GM18511 (cell line): Measurements from ENCODE around the gene FLCN.
"Not testable (repeated sequence)": the region's sequence is repeated elsewhere in the genome, so short reads cannot be mapped to it uniquely, and the experiment has no call there.

ENCODE experiments used
- ATAC-seq: cut with Tn5 transposase; IDR thresholded peaks from one replicate; pipeline ENCODE4 v1.9.1; 2021; ENCODE audit warnings: mild to moderate bottlenecking, moderate library complexity; ENCODE audit not compliant: unreplicated experiment

The FLCN gene

DNA sequence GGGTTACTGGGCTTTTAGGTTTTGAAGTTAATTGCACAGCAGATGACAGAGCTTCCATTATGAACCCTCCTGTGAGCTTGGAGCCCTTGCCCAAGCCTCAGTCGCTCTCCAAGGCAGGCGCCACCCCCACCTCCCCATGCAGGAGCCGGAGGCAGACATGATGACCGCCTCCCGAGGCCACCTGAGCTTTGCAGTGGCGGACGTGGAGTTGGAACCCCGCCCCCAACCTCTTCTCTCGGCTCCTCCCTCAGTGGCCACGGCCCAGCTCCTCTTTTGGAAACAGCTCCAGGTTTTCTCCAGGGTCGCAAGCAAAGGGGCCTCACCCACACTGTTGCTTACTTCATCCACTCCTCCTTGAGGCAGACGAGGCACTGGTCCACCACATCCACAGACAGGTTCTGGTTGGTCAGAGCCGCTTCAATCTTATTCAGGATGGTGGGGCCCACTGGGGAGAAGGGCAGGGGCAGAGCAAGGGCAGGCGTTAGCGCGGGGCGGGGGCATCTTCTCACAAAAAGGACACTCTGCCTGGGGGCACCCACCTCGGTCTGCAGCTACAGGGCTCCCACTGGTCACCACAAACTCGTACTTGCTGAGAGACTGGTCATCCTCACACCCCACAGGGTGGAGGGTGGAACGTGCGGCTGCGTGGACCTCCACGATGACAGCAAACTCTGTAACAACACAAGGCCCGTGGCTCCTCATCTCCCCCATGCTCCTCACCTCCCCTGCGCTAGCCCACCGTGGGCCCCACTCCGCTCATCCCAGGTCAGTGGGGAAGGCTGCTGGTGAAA lies 22.1 kb downstream of the FLCN start:
- ATAC-seq, result no peak

DNA sequence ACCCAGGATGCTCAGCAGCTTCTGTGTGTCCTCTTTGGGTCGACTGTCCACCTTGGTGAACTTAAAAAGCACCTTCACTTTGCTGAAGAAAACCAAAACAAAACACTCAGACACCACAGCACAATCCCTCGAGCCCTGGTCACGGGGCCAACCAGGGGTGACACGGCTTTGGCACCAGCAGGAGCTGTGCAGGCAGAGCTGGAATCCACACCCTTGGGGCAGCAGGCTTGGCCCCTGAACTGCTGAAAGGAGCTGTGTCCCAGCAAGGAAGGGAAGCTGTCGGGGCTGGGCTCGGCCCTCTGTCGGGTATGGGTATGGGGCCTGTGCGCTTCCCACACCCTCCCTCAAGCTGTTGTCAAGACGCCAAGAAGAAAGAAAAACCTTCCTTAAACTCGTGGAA lies 23.2 kb downstream of the FLCN start:
- ATAC-seq, result no peak

DNA sequence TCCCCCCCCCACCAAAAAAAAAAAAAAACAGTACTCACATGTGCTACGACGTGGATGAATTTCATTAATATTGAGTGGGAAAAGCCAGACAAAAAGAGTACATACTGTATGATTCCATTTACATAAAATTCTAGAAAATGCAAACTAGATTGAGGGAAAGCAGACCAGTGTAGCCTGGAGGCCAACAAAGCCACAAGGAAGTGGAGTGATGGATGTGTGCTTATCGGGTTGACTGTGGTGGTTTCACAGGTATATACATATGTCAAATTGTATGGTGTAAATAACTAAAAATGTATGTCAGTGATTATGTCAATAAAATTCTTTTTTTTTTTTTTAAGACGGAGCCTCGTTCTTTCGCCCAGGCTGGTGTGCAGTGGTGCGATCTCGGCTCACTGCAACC lies 29.0 kb downstream of the FLCN start:
- no peak for ATAC-seq

DNA sequence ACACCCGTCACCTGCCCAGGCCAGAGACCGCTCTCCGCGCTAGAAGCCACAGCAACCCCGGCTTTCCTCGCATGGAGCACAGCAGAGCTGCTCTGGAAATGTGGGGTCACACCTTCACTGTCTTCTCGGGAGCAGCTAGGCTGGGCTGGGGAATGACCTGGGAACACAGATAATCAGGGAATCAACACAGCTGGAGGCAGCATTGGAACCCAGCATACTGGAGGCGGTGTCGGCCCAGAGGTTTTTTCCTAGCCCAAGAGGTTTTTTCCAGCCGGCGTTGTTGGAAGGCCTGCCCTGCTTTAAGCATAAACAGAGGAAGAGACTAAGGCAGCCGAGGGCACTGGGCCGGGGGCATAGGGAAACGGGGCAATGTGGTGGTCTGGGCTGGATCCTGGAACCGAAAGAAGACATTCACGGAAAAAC lies 30.0 kb downstream of the FLCN start:
- ATAC-seq, result no peak

DNA sequence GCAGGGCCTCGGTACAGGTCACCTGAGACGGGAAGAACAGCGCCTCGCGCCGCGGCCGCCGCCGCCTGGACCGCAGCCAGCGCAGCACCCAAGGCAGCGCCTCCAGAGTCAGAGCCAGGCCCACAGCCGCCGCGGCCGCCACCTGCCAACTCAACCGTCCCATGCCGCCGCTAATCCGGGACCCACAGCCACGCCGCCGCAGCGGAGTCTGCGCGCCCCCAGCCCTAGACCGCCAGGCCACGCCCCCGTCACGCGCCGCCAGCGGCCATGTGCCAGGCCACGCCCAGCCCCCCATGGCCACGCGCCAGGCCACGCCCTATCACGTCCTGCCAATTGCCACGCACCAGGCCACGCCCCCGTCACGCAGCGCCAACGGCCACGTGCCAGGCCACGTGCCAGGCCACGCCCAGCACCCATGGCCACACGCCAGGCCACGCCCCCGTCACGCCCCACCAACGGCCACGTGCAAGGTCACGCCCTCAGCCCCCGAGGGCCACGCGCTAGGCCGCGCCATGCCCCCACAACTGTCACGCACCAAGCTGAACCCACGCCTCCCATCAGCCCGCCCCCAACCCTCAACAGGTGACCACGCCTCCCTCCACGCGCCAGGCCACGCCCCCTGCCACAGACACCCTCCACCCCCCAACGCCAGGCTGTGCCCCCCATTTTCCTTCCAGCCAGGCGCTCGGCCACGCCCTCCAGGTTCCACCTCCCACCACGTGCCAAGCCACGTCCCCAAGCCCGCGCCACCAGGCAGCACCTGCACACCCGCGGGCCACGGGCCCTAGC lies 30.6 kb downstream of the FLCN start, which contains the start of gene PLD6:
PLD6 (minus strand) TSS at position 210 of the 789 bp plus-strand sequence; CDS start at position 163, 47 bp downstream.
- ATAC-seq, result peak; percentile 73

DNA sequence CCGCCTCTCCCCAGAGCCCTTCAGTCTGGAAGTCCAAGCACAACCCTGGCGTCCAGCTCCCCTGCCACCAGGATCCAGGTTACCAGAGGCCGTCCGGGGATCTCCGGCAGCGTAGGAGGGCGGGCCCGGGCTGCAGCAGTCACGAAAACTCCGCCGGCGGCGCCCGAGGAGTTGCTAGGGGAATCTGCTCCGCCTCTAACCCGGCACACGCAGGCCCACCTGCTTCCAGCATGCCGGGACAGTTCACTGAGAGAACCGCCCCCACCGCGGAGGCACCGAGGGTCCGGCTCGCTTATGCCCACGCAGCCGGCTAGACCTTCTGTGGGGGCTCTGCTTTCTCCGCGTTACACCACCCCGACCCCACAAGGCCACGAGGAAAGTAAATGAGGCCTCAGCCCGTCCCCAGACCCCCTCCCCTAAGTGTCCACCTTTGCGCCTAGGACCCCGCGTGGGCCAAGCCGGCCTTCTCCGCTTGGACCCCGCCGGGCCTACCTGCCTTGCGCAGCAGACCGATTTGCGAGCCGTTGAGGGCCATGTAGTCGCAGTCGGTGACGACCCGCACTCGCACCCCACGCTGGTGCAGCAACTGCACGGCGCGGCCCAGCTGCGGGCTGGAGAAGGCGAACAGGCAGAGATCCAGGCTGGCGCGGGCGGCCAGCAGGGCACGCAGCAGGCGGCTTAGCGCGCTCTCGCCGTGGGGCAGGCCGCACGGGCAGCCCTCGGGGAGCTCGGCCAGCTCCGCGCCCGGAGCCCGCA lies 31.4 kb downstream of the FLCN start:
- ATAC-seq, result peak; percentile 54

DNA sequence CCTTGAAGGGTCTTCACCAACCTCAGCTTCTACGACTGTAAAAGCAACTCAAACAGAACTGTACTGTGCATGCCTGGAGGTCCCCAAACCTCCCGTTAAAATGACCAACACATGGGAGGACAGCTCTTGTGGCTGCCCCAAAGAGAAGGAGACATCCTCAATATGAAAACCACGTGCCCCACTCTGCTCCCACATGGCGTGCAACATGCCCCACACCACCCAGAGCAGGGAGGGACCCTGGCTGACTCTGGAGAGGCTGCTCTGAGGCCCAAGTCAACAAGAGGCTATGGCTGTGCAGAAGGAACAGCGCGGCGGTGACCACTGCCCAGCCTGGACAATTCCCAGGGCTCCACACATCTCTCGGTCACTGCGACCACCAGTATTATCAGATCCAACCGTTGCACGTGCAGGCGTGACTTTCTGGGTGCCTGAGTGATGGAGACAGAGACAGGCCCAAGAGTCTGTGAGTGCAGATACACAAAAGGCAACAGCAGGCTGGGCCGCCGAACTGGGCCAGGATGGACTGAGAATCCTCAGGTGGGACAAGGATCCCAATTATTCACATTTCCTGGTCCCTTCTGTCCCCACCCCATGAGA lies 32.2 kb downstream of the FLCN start:
- no peak for ATAC-seq

DNA sequence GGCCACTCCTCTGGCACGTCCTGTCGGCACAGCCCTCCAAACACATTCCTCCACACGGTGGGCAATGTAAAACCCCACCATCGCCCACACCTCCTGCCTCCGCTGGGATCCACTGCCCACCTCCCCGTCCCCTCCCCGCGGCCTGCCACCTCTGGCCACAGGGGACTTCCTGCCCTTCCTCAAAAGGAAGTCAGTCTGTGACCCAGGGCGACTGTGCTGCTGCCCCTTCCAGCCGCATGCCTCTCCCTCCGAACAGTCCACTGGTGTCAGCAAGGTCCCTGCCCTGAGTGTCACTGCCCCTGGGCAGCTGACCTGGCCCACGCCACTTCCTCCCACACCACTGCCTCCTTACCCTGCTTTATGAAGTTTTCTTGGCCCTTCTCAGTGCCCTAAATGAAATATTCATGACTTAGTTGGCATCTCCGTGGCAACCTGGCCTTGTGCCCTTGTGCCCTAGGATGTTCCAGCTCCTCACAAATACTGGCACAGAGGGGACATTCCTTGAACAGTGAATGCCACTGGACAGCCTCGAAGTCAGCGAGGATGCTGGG lies 32.9 kb downstream of the FLCN start:
- no peak for ATAC-seq

DNA sequence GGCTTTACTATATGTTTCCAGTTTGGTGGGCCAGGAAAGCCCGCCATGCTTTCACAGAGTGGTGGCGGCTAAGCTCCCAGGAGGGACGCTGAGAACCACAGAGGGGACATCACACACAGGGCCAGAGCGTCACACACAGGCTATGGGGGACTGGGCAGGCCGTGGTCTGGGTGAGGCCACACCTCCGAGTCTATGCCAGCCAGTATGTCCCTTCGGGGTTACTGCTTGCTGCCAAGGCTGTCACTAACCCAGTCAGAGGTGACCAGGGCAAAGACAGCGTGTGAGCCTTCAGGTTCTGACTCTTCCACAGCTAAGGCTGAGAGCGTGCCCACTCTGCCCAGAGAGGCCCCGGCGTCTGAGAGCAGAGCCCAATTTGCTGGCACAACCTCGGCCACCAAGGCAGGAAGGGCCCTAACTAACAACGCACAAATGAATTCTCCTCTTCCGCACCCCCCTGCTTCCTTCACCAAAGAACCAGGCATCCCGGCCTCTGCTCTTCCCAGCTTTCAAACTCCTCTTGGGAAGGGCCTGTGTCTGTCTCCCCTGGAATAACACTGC lies 33.7 kb downstream of the FLCN start:
- ATAC-seq, result no peak

DNA sequence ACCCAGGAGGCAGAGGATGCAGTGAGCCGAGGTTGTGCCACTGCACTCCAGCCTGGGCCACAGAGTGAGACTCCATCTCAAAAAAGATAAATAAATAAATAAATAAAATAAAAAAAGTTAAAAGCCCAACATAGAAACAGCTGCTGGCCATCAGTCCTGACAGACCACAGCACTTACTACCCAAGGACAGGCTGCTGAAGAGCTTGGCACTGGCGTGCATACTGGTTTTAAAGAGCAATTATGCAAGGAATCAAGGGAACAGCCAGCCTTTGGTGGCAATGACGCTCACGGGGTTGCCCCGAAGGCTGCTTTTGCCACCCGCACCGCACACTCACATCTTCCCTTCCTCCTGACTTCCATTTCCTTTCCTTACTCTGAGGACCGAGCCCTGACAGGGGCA lies 35.1 kb downstream of the FLCN start:
- ATAC-seq, result no peak

DNA sequence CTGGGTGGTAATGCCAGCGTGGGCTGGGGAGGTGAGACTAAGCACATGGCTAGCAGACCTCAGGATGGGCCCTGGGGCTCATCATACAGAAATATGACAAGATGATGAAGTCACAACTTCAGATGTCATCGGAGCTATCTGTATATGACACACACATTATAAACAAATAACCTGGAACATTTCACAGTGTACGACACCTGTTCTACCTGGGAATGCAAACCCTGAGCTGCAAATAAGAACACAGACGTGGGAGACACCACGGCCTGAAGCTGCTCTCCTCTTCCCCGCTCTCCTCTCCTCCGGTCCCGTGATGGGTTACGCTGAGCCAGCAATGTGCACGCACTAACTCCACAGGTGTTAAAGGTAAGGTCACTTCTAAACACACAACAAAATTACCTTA lies 35.7 kb downstream of the FLCN start:
- ATAC-seq, result no peak

DNA sequence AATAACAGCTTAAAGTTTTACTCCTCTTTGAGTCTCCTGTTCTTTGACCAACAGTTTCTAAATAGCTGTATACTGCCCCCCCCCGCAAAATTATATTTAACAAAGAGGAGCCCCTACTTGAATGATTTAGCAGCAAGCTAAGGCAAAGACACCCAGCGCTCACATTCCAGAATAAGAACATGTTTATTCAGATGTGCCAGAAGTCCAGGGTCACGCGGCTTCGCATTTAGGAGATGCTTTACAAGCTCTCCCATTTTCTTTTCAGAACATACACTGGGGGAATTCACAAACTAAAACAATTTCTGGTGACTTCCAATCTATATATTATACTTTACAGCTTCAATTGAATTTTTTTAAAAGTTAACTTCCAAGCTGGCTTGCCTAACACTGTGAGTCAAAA lies 36.1 kb downstream of the FLCN start:
- ATAC-seq, result no peak

DNA sequence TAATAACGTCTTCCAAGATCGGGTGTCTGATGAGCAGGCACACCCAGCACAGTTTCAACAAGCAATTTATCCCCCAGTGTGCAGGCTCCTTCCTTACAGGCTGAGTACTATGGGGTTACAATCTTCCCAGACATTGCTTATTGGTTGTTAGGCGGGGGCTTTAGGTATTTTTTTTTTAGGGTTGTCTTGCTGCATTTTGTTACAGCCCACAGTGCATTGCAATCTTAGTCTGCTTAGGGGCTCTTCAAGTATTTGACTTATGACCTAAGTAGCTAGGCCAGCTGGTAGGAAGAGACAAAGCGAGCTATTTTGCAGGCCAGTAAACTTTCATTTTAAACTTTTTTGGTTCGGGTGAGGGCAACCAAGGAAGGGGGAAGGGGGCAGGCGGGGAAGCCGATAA lies 36.7 kb downstream of the FLCN start:
- ATAC-seq, result no peak

DNA sequence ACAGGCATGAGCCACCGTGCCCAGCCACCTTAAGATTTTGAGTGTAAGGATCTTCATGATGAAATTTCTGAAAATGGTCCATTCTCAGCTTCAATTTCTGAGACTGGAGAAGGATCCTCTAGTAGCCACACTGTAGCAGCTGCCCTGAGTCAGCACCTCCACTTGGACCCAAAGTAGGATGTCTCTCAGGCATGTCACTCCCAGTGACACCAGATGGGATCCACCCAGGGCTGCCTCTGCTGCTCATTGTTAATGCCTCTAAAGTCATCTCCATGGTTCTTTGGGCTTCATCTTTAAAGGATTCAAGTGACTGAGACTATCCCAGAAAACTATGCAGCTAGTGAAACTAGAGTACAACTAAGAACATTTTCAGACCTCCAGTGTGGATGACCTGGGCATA lies 38.7 kb downstream of the FLCN start:
- no peak for ATAC-seq

DNA sequence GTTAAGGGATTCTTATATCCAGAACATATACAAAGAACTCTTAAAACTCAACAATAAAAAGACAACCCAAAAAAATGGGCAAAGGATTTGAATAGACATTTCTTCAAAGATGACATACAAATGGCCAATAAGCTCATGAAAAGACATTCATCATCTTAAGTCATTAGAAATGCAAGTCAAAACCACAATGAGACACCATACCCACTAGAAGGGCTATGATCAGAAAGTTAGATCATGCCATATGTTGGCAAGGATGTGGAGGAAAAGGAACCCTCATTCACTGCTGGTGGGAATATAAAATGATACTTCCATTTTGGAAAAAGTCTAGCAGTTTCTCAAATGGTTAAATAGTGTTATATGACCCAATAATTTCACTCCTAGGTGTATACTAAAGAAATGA lies 40.2 kb downstream of the FLCN start:
- ATAC-seq, result no peak

DNA sequence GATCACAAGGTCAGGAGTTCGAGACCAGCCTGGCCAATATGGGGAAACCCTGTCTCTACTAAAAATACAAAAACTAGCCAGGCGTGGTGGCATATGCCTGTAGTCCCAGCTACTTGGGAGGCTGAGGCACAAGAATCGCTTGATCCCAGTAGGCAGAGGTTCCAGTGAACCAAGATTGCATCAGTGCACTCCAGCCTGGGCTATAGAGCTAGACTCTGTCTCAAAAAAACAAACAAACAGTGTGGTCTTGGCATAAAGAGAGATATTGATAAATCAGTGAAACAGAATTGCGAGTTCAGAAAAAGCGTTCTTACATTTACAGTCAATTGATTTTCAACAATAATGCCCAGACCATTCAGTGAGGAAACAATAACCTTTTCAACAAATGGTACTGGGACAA lies 41.5 kb downstream of the FLCN start:
- not testable (repeated sequence) for ATAC-seq

DNA sequence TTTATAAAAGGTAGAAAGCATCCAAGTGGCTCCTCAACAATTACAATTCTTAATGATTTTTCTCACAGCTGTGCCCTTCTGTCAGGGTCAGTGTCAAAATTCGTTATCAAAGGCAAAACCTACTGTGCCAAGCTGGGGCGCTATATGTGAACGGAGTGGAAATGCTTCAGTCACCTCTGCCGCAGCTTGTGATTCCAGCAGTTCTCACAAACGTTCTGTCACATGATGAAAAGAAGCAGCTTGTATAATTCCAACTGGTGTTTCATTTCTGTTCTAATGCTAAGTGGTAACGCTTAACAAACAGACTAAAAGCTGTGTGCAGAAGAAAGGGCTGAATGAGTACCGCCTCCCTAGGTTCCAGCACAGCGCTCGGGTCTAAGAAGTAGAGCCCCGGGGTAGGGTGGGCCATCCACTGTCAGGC lies 45.0 kb downstream of the FLCN start:
- no peak for ATAC-seq

DNA sequence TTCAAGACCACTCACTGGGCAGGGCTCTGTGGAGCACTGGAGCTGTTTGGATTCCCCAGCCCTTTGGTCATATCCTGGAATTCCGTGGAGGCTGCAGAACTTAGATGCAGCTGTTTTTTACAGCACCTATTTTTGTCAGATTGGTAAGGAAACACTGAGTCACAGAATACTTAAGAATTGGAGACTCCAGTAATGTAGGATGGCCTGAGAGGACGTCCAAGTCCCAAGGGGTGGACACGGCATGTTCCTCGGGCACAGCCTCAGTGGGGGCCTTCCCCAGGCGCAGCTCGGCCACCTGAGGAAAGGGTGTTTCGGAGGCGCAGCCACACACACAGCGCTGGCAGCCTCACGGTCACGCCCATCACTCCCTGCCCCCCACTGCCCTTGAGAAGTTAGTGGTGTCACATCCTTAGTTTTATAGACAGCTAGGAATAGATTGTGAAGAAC lies 45.6 kb downstream of the FLCN start:
- ATAC-seq, result no peak

DNA sequence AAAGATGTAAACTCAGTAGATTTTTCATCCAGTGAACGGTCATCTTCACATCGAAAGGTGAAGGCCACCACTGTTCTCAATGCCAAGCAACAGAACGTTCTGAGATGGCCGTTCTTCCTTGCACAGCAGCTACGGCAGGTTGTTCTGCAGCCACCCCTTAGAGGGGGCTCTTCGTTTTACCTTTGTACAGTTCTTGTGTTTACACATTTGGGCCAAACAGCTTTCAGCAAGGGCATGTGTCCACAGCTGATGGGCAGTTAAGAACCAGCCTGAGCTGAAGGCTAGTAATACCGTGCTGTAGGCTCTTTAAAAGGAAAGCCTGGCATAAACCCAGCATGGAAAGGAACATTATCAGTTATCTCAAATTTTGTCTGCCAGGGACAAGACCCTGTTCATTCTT lies 46.8 kb downstream of the FLCN start:
- ATAC-seq, result no peak

DNA sequence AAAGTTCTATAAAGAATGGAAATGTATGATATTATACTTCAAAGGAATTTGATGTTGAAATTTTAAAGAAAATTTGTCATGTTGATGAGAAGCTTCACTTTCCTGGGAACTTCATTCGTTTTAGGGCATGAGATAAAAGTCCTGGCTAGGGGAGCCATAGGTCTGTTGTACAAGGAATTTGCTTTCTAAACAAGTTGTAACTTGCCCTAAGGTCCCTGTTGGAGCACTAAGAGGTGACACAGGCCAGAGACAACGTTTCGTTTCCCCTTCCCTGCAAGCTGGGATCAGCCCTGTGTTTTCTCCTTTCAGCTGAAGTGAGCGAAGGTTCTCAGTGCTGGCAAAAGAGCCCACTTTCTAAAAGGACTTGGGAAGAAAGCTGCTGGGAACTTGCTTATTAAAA lies 47.4 kb downstream of the FLCN start:
- no peak for ATAC-seq
